ENCODE results near the gene PFKL. TPM values are rescaled to one million over a fixed set of nuclear protein-coding genes. Genes with fewer than 3 reads are reported as not detected.
"Not testable (repeated sequence)": the region's sequence is repeated elsewhere in the genome, so short reads cannot be mapped to it uniquely, and the experiment has no call there.

The PFKL gene
- total RNA-seq, 4 donors from 2014 or later = 94.6 to 155 (median 141) TPM

GRCh38 chr21:44359396-44359795 is 59.5 kb downstream of the PFKL start:
- no peak for DNase-seq (ENCODE audit: low spot score in 2 of 2)
- Histone ChIP-seq H3K27ac (no peak overlapping the region), H3K27me3 (no peaks in the 10 kb centered on the region), H3K9me3 (peaks cover 0 to 16% (median 0%) of the 10 kb centered on the region in 4 donors), H3K4me3 (no peak overlapping the region), H3K4me1 (no peaks in the 10 kb centered on the region), H3K36me3 (no peaks in the 10 kb centered on the region)
- TF ChIP-seq POLR2A (IDR thresholded peaks at IDR 0.05) = no peak
- no peak for TF ChIP-seq EP300 (IDR thresholded peaks at IDR 0.05)
- TF ChIP-seq CTCF (IDR thresholded peaks at IDR 0.05) = no peak
- 90 to 92% methylated on average over 8 of the region's 8 CpGs for WGBS, 2 donors

- peaks cover 0 to 23% (median 0%) of the 10 kb centered on the region in 4 donors for H3K9me3 ChIP-seq
- no peaks in the 10 kb centered on the region for H3K4me1 ChIP-seq
- TF ChIP-seq POLR2A (IDR thresholded peaks at IDR 0.05) (no peak), CTCF (IDR thresholded peaks at IDR 0.05) (peak in 1 of 5 experiments; percentile 14)
- no peak overlapping the region for H3K4me3 ChIP-seq
- H3K36me3 ChIP-seq = no peaks in the 10 kb centered on the region
- 52 to 62% methylated on average over 8 of the region's 8 CpGs for WGBS, 2 donors
- H3K27ac ChIP-seq = no peak overlapping the region
- no peaks in the 10 kb centered on the region for H3K27me3 ChIP-seq
- DNase-seq (ENCODE audit: low spot score in 2 of 2) = no peak
These were observed 60.3 kb downstream of the PFKL start for GRCh38 chr21:44360159-44360558.

GRCh38 chr21:44361903-44362302 is 62.0 kb downstream of the PFKL start:
- H3K27ac ChIP-seq; H3K27me3 ChIP-seq; H3K4me1 ChIP-seq; DNase-seq (ENCODE audit: low spot score in 2 of 2); H3K4me3 ChIP-seq; H3K36me3 ChIP-seq: not testable (repeated sequence)
- H3K9me3 ChIP-seq = peaks cover 0 to 26% (median 0%) of the 10 kb centered on the region in 4 donors
- 90 to 92% methylated on average over 5 of the region's 5 CpGs for WGBS, 2 donors

GRCh38 chr21:44363278-44363677 is 63.4 kb downstream of the PFKL start:
- H3K36me3 ChIP-seq = no peaks in the 10 kb centered on the region
- H3K27ac ChIP-seq = no peak overlapping the region
- H3K4me1 ChIP-seq = no peaks in the 10 kb centered on the region
- 93 to 98% methylated on average over 1 of the region's 1 CpG for WGBS, 2 donors
- peaks cover 0 to 3% of the 10 kb centered on the region in 2 donors for H3K27me3 ChIP-seq
- peaks cover 0 to 26% (median 0%) of the 10 kb centered on the region in 4 donors for H3K9me3 ChIP-seq
- DNase-seq (ENCODE audit: low spot score in 2 of 2) = no peak
- TF ChIP-seq CTCF (IDR thresholded peaks at IDR 0.05) (no peak), EP300 (IDR thresholded peaks at IDR 0.05) (no peak), POLR2A (IDR thresholded peaks at IDR 0.05) (no peak)
- no peak overlapping the region for H3K4me3 ChIP-seq

- peaks cover 0 to 14% of the 10 kb centered on the region in 2 donors for H3K27me3 ChIP-seq
- H3K4me1 ChIP-seq = no peaks in the 10 kb centered on the region
- WGBS, 2 donors = 77 to 78% methylated on average over 22 of the region's 22 CpGs
- no peak overlapping the region for H3K4me3 ChIP-seq
- H3K9me3 ChIP-seq = peaks cover 0 to 26% (median 0%) of the 10 kb centered on the region in 4 donors
- H3K27ac ChIP-seq = no peak overlapping the region
- TF ChIP-seq CTCF (IDR thresholded peaks at IDR 0.05) (no peak), POLR2A (IDR thresholded peaks at IDR 0.05) (no peak), EP300 (IDR thresholded peaks at IDR 0.05) (no peak)
- H3K36me3 ChIP-seq = no peaks in the 10 kb centered on the region
- DNase-seq (ENCODE audit: low spot score in 2 of 2) = peak in 1 of 2 donors; percentile 7
These were observed 64.5 kb downstream of the PFKL start for GRCh38 chr21:44364151-44365053.

Measured in tibial nerve (tissue), 4 donors.